Measurements from ENCODE around the gene ADD3.

- TF ChIP-seq CTCF (IDR thresholded peaks at IDR 0.05): no peak
- TF ChIP-seq ZFX (IDR thresholded peaks at IDR 0.05; ENCODE audit: borderline replicate concordance): no peak
Observed at GRCh38 chr10:110041479-110041829, 33.7 kb downstream of the ADD3 start.
